ENCODE results near the gene THADA.

THADA gene

DNA sequence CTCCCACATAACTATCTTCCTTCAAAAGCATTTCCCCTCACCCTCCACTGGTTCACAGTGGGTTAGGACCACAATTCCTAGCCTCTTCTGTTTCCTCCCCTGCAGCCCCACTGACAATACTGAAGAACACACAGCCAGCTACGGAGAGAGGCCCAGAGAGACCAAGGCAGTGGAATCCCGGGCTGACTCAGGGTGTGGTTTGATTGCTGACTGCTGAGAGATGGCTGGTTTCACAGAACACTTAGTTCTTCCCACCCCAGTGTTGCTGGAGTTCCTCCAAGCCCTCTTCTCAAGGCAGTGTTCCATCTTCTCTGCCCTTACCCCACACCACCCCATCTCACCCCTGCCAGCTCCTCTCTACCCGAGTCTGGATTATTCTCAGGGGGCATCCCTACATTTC is 326.1 kb downstream of the THADA start:
- no peak for DNase-seq

DNA sequence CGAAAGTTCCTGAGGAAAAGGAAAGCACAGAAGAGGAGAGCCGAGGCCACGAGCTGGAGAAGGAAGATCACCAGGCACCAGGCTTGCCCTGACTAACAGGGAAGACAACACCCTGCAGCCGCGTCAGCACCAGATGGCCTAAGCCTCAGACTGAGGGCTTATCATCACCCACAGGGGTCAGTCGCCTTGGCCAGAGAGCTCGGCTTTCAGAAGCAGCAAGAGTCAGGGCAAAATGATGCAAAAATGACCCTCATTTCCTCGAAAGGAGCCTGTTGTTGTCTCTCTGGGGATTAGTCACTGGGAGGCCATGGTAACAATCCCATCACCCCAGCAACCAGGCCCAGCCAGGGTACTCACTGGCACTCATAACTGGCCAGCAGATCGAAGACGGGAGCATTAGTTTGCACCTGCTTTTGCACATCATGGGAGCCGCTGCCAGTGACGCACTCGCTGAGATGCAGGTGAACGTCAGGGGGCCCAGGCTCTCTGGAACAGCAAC is 326.7 kb downstream of the THADA start:
- no peak for DNase-seq

DNA sequence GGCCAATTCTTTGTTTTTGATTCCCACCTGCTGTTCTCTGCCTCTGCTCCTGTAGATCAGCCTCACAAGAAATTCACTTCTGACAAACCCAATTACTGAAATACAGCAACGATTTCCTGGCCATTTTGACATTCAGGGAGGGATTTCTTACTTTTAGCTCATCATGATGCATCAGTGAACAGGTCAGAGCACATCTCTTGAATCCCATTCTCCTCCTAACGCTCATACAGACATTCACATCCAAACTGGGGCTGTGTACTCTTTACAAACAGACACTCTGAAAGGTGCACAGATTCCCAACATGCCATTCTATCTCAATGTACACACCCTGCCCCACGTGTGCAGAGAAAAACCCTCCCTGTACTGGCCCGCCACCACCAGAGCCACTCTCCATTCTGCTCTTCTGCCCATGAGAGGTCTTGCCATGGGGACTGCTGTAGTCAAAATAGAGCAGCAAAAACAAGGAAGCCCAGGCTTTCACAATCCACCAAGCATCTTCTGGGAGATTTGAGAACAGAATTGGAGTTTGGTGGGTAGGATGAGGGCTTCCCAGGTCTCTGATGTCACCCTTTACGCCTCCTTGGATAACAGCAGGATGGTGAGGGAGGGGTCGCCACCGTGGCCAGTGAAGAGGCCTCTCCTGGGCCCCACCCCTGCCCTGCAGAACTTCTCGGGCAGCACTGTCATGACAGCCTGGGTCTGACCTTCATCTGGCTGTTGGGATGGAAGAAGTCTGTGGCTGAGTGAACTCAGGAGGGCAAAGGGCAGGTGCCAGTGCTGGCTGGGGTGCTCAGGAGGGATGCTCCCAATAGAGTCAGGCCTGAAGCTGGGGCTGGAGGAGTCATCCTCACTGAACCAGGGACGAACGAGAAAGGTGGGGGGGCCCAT is 327.5 kb downstream of the THADA start:
- DNase-seq, result no peak

- DNase-seq, result no peak
Observed at GRCh38 chr2:43267381-43267780, 328.5 kb downstream of the THADA start.

DNA sequence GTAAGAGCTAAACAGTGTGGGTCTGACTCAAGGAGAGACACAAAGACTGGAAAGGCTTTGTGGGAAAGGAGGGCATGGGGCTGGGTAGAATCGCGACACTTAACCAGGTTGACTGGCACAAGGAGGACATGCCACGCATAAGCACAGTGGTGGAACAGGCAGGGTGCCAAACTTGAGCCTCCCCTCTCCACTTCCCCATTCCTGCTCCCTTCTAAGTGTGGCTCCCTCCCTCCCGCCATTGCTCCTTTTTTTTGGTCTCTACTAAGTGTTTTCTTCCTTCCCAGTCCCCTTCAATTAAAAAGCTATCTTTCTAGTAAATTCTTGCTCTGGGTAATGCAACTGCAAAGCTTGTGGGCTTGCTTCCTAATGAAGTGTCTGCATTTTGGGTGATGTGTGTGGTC is 329.1 kb downstream of the THADA start:
- no peak for DNase-seq

- peak; percentile 43 for DNase-seq
Observed at GRCh38 chr2:43265421-43265820, 330.4 kb downstream of the THADA start.

DNA sequence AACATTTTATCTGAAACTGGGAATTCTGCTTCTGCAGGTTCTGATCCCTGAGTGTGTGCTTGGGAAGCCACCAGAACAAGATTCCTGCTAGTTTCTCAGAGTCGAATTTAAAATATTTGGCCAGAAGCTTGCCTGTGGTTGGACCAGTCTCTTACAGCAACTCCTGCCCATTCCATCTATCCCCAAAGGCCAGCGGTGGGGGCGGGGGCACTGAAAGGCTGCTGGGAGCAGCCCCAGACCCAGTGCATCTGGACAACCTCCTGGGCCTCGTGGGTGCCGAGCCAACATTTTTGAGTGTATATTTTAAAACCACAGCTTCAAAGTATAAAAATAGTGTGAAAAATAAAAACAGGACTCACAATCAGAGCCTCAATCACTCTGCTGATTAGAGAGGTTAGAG is 330.8 kb downstream of the THADA start:
- DNase-seq, result no peak

DNA sequence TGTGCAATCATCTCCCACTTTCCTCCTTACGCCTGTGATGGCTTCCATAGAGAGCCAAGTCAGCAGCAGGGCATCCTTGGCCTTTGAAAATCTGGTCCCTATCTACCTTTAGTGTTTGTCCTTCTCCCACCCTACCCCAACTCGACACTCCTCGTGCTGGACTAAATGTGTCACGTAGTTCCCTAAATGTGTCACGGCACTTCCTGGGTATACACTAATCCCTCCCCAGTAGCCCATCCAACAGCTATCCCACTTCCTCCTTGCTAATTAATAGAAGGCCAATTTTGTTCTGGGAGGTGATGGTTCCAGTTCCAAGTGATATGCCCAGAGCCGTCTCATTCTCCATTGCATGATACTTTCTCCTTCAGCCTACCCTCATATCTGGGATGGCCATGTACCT is 332.9 kb downstream of the THADA start:
- no peak for DNase-seq

DNA sequence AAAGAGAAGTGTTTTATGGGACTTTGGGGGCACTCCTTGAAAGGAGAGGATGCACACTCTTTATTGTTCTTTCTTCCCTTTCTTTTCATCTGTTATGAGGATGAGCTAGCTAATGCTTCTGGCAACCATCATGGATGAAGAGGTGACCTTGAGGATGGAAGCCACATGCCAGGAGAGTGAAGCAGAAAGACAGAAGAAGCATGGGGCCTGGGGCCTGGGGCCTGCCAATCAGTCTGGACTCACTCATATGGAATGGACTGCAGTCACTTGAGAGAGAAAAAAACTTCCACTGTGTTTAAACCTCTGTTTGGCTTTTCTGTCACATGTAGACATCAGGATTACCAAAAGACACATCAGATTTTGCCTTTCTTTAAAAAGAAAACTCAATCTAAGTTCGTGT is 333.6 kb downstream of the THADA start:
- DNase-seq, result no peak

DNA sequence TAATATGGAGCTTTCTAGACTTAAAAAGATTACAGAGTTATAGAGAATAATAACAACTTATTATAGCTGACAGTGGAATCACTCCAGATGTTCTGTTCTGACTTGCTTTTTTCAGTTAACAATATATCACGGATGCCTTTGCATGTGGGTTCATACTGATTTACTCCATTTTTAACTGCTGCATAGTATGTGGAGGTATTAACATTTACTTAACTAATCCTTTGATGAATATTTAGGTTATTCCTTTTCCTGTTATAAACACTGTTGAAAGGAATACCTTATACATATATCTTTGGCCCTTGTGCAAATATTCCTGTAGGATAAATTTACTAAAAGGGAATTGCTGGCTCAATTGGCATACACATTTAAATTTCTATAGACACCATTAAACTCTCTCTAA is 336.3 kb downstream of the THADA start:
- no peak for DNase-seq

DNA sequence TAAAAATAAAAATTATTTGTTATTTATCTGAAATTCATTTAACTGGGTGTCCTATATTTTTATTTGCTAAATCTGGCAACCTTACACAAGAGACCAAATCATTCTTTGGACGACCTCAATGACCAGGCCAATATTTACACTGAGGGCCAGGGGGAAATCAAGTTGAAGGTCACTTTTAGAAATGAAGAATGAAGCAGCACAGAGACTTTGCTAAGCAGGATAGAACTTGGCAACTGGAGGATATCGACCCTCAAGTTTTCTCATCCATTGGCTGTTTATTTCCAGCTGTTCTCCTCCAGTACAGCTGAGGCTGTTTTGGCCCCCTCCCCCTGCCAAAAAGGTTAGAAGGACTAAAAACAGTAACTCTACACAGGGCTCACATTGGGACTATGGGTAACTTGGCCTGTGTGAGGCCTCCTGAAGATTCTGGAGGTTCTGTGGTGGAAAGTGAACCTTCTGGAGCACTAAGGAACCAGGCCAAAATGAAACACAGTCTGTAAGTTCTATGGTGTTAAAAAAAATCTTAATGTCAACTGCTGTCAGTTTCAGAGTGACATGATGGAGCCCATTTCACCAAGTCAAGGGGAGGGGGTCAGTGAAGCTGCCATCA is 337.2 kb downstream of the THADA start:
- DNase-seq, result no peak

- no peak for DNase-seq
Observed at GRCh38 chr2:43255296-43255910, 340.4 kb downstream of the THADA start.

- DNase-seq, result no peak
Observed at GRCh38 chr2:43254331-43254730, 341.5 kb downstream of the THADA start.

DNA sequence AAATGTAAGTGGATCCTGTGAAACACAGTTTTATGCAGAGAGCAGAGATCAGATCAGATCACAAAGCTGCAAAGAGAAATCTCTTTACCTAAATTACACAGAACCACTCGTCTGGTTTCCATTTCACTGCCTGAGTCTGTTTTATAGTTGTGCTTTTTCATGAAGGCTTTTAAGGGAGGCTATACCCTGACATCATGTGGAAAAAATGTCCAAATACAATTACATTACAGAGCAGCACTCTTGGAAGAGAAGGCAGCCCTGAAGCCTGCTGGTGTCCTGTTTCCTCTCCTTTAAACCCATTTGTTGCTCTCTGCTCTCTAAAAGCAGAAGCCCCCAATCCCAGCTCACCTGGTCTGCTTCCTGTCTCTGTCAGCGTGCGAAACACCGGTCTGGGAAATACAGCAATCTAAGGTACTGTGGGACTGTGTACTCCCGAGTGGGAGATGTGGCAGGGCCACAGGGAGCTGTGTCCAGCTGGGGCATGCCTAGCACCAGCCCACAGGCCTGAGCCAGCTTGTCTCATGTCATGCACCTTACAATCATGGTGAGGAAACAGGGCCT is 344.6 kb downstream of the THADA start:
- no peak for DNase-seq

DNA sequence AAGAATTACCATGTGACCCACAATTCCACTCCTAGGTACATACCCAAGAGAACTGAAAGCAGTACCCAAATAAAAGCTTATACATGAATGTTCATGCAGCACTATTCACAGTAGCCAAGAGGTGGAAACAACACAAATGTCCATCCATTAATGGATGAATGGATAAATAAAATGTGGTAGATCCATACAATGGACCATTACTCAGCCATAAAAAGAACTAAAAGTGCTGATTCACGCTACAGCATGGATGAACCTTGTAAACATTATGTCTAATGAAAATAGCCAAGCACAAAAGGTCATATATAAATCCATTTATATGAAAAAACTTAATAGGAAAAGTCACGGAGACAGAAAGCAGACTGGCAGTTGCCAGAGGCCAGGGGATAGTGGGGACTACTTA is 345.8 kb downstream of the THADA start:
- no peak for DNase-seq

- no peak for DNase-seq
Observed at GRCh38 chr2:43248621-43249020, 347.2 kb downstream of the THADA start.

- DNase-seq, result no peak
Observed at GRCh38 chr2:43246641-43247040, 349.2 kb downstream of the THADA start.

GRCh38 chr2:43241558-43241957 is 354.3 kb downstream of the THADA start:
- no peak for DNase-seq

GRCh38 chr2:43240766-43241150 is 355.1 kb downstream of the THADA start:
- no peak for DNase-seq

DNA sequence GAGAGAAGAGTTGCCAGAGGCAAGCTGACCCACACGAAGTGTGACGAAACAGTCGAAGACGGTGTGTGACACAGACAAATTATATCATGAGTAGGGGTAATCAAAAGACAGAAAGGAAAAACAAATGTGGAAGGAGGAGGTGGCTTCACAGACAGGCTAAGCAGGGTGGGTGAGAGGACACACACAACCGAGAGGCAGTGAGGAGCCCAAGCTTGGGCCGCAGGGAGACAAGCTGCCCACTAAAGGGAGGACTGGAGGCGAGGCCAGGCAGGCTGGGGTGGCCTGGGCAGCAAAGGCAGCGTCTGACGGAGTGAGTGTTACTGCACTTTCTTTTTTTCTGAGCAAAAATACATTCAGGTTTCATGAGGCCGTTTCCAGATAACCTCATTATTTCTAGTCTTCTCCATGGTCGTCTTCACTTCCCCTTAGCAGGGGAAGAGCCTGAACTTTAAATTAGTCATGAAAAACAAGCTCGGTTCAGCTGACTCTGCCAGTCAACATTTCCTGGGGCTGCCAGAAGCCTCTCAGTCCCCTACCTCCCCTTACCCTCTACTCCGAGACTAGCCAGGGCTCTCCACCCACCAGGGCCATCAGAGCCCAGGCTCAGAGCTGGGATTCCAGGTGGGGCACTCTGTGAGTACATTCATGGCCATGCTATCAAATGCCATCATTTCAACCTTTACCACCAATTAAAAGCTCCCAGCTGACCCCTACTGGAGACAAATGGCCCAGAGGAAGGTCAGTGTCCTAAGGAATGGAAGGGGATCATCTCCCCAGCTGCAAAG is 355.7 kb downstream of the THADA start:
- DNase-seq, result no peak

- DNase-seq, result no peak
Observed at GRCh38 chr2:43238813-43239212, 357.0 kb downstream of the THADA start.

- DNase-seq, result no peak
Observed at GRCh38 chr2:43238176-43238575, 357.7 kb downstream of the THADA start.
